ENCODE measurements around the gene RCAN2. TPM values are rescaled to one million over a fixed set of nuclear protein-coding genes. Genes with fewer than 3 reads are reported as not detected.

The RCAN2 gene
- polyA plus RNA-seq, 4 donors = 0.67 to 8.7 (median 4.0) TPM

- 72 to 86% (median 86%) methylated on average over 2 of the region's 2 CpGs for WGBS, 3 donors
Measured at GRCh38 chr6:46502486-46503119, 11.4 kb upstream of the RCAN2 start.

GRCh38 chr6:46501136-46502089 lies 10.2 kb upstream of the RCAN2 start:
- FAIRE-seq = no peak
- no peak for DNase-seq
- WGBS, 3 donors = 76 to 77% (median 76%) methylated on average over 8 of the region's 8 CpGs

More at GRCh38 chr6:46502486-46503119, 11.4 kb upstream of the RCAN2 start:
- no peaks in the 10 kb centered on the region for H3K4me1 ChIP-seq (ENCODE audit: control insufficient read depth in 3 of 3, insufficient read depth in 2 of 3, low read depth in 1 of 3, low read length in 2 of 3)
- no peaks in the 10 kb centered on the region for H3K9me3 ChIP-seq (ENCODE audit: control insufficient read depth in 2 of 2, insufficient read depth in 1 of 2, low read depth in 1 of 2, low read length in 1 of 2)
- no peak for FAIRE-seq
- H3K27ac ChIP-seq (ENCODE audit: low read depth in 1 of 3, low read length in 2 of 3) = peak overlapping the region in 1 of 3 donors; percentile 50
- DNase-seq = no peak
- no peaks in the 10 kb centered on the region for H3K36me3 ChIP-seq (ENCODE audit: control insufficient read depth in 3 of 3, insufficient read depth in 2 of 3, low read depth in 1 of 3, low read length in 3 of 3)
- no peak overlapping the region for H3K4me3 ChIP-seq (ENCODE audit: low read depth in 1 of 3, low read length in 3 of 3)
- peaks cover 0 to 7% (median 0%) of the 10 kb centered on the region in 3 donors for H3K27me3 ChIP-seq (ENCODE audit: control insufficient read depth in 3 of 3, insufficient read depth in 3 of 3, low read length in 3 of 3)

GRCh38 chr6:46500382-46500781 lies 9.1 kb upstream of the RCAN2 start:
- Histone ChIP-seq H3K27me3 (ENCODE audit: control insufficient read depth in 3 of 3, insufficient read depth in 3 of 3, low read length in 3 of 3) (peaks cover 0 to 7% (median 0%) of the 10 kb centered on the region in 3 donors), H3K4me3 (ENCODE audit: low read depth in 1 of 3, low read length in 3 of 3) (no peak overlapping the region), H3K27ac (ENCODE audit: low read depth in 1 of 3, low read length in 2 of 3) (no peak overlapping the region), H3K36me3 (ENCODE audit: control insufficient read depth in 3 of 3, insufficient read depth in 2 of 3, low read depth in 1 of 3, low read length in 3 of 3) (no peaks in the 10 kb centered on the region), H3K9me3 (ENCODE audit: control insufficient read depth in 2 of 2, insufficient read depth in 1 of 2, low read depth in 1 of 2, low read length in 1 of 2) (no peaks in the 10 kb centered on the region), H3K4me1 (ENCODE audit: control insufficient read depth in 3 of 3, insufficient read depth in 2 of 3, low read depth in 1 of 3, low read length in 2 of 3) (no peaks in the 10 kb centered on the region)
- FAIRE-seq = no peak
- DNase-seq = no peak

More at GRCh38 chr6:46501136-46502089, 10.2 kb upstream of the RCAN2 start:
- peaks cover 0 to 7% (median 0%) of the 10 kb centered on the region in 3 donors for H3K27me3 ChIP-seq (ENCODE audit: control insufficient read depth in 3 of 3, insufficient read depth in 3 of 3, low read length in 3 of 3)
- no peaks in the 10 kb centered on the region for H3K36me3 ChIP-seq (ENCODE audit: control insufficient read depth in 3 of 3, insufficient read depth in 2 of 3, low read depth in 1 of 3, low read length in 3 of 3)
- H3K4me1 ChIP-seq (ENCODE audit: control insufficient read depth in 3 of 3, insufficient read depth in 2 of 3, low read depth in 1 of 3, low read length in 2 of 3) = no peaks in the 10 kb centered on the region
- no peak overlapping the region for H3K27ac ChIP-seq (ENCODE audit: low read depth in 1 of 3, low read length in 2 of 3)
- no peak overlapping the region for H3K4me3 ChIP-seq (ENCODE audit: low read depth in 1 of 3, low read length in 3 of 3)
- H3K9me3 ChIP-seq (ENCODE audit: control insufficient read depth in 2 of 2, insufficient read depth in 1 of 2, low read depth in 1 of 2, low read length in 1 of 2) = no peaks in the 10 kb centered on the region

- Histone ChIP-seq H3K27ac (ENCODE audit: low read depth in 1 of 3, low read length in 2 of 3) (peak overlapping the region in 1 of 3 donors; percentile 21), H3K4me1 (ENCODE audit: control insufficient read depth in 3 of 3, insufficient read depth in 2 of 3, low read depth in 1 of 3, low read length in 2 of 3) (no peaks in the 10 kb centered on the region), H3K36me3 (ENCODE audit: control insufficient read depth in 3 of 3, insufficient read depth in 2 of 3, low read depth in 1 of 3, low read length in 3 of 3) (no peaks in the 10 kb centered on the region), H3K4me3 (ENCODE audit: low read depth in 1 of 3, low read length in 3 of 3) (peak overlapping the region; percentile 46 to 68 (median 57)), H3K9me3 (ENCODE audit: control insufficient read depth in 2 of 2, insufficient read depth in 1 of 2, low read depth in 1 of 2, low read length in 1 of 2) (no peaks in the 10 kb centered on the region), H3K27me3 (ENCODE audit: control insufficient read depth in 3 of 3, insufficient read depth in 3 of 3, low read length in 3 of 3) (peaks cover 4 to 54% (median 8%) of the 10 kb centered on the region in 3 donors)
- peak; percentile 13 to 56 for DNase-seq
- no peak for FAIRE-seq
- 2 to 7% (median 5%) methylated on average over 30 of the region's 30 CpGs for WGBS, 3 donors
Measured at GRCh38 chr6:46491628-46492547, 639 bp upstream of the RCAN2 start.

GRCh38 chr6:46490425-46491200 lies 636 bp downstream of the RCAN2 start:
- WGBS, 3 donors = 1 to 5% (median 3%) methylated on average over 42 to 56 of the region's 56 CpGs
- H3K4me1 ChIP-seq (ENCODE audit: control insufficient read depth in 3 of 3, insufficient read depth in 2 of 3, low read depth in 1 of 3, low read length in 2 of 3) = no peaks in the 10 kb centered on the region
- DNase-seq (peak in 1 of 2 donors; percentile 26), FAIRE-seq (no peak)
- peak overlapping the region; percentile 6 to 68 (median 57) for H3K4me3 ChIP-seq (ENCODE audit: low read depth in 1 of 3, low read length in 3 of 3)
- H3K27ac ChIP-seq (ENCODE audit: low read depth in 1 of 3, low read length in 2 of 3) = peak overlapping the region in 1 of 3 donors; percentile 34
- H3K9me3 ChIP-seq (ENCODE audit: control insufficient read depth in 2 of 2, insufficient read depth in 1 of 2, low read depth in 1 of 2, low read length in 1 of 2) = no peaks in the 10 kb centered on the region
- H3K27me3 ChIP-seq (ENCODE audit: control insufficient read depth in 3 of 3, insufficient read depth in 3 of 3, low read length in 3 of 3) = peaks cover 4 to 55% (median 10%) of the 10 kb centered on the region in 3 donors
- H3K36me3 ChIP-seq (ENCODE audit: control insufficient read depth in 3 of 3, insufficient read depth in 2 of 3, low read depth in 1 of 3, low read length in 3 of 3) = no peaks in the 10 kb centered on the region

- H3K27ac ChIP-seq (ENCODE audit: low read depth in 1 of 3, low read length in 2 of 3) = no peak overlapping the region
- no peaks in the 10 kb centered on the region for H3K9me3 ChIP-seq (ENCODE audit: control insufficient read depth in 2 of 2, insufficient read depth in 1 of 2, low read depth in 1 of 2, low read length in 1 of 2)
- no peak for DNase-seq
- H3K27me3 ChIP-seq (ENCODE audit: control insufficient read depth in 3 of 3, insufficient read depth in 3 of 3, low read length in 3 of 3) = peaks cover 3 to 40% (median 7%) of the 10 kb centered on the region in 3 donors
- WGBS, 3 donors = 51 to 68% (median 55%) methylated on average over 3 of the region's 3 CpGs
- no peaks in the 10 kb centered on the region for H3K36me3 ChIP-seq (ENCODE audit: control insufficient read depth in 3 of 3, insufficient read depth in 2 of 3, low read depth in 1 of 3, low read length in 3 of 3)
- no peak overlapping the region for H3K4me3 ChIP-seq (ENCODE audit: low read depth in 1 of 3, low read length in 3 of 3)
- H3K4me1 ChIP-seq (ENCODE audit: control insufficient read depth in 3 of 3, insufficient read depth in 2 of 3, low read depth in 1 of 3, low read length in 2 of 3) = no peaks in the 10 kb centered on the region
- FAIRE-seq = no peak
Measured at GRCh38 chr6:46486181-46486580, 5.1 kb downstream of the RCAN2 start.

- H3K9me3 ChIP-seq (ENCODE audit: control insufficient read depth in 2 of 2, insufficient read depth in 1 of 2, low read depth in 1 of 2, low read length in 1 of 2) = no peaks in the 10 kb centered on the region
- H3K27ac ChIP-seq (ENCODE audit: low read depth in 1 of 3, low read length in 2 of 3) = no peak overlapping the region
- H3K4me1 ChIP-seq (ENCODE audit: control insufficient read depth in 3 of 3, insufficient read depth in 2 of 3, low read depth in 1 of 3, low read length in 2 of 3) = no peaks in the 10 kb centered on the region
- 78 to 82% (median 79%) methylated on average over 6 of the region's 6 CpGs for WGBS, 3 donors
- H3K27me3 ChIP-seq (ENCODE audit: control insufficient read depth in 3 of 3, insufficient read depth in 3 of 3, low read length in 3 of 3) = peaks cover 0 to 29% (median 4%) of the 10 kb centered on the region in 3 donors
- FAIRE-seq = no peak
- DNase-seq = no peak
- no peaks in the 10 kb centered on the region for H3K36me3 ChIP-seq (ENCODE audit: control insufficient read depth in 3 of 3, insufficient read depth in 2 of 3, low read depth in 1 of 3, low read length in 3 of 3)
- no peak overlapping the region for H3K4me3 ChIP-seq (ENCODE audit: low read depth in 1 of 3, low read length in 3 of 3)
Measured at GRCh38 chr6:46484081-46484820, 7.0 kb downstream of the RCAN2 start.

Data from small intestine (tissue), 7 donors.